ENCODE data around the gene MYBPC1.
"Not testable (repeated sequence)": the region's sequence is repeated elsewhere in the genome, so short reads cannot be mapped to it uniquely, and the experiment has no call there.

The MYBPC1 gene

GRCh38 chr12:101653503-101653902 is 58.7 kb downstream of the MYBPC1 start:
- DNase-seq (ENCODE audit: low read depth): no peak

- DNase-seq (ENCODE audit: low read depth): no peak
These were observed 59.7 kb downstream of the MYBPC1 start for GRCh38 chr12:101654442-101654841.

GRCh38 chr12:101655393-101655792 is 60.6 kb downstream of the MYBPC1 start:
- no peak for DNase-seq (ENCODE audit: low read depth)

GRCh38 chr12:101660662-101661061 is 65.9 kb downstream of the MYBPC1 start:
- DNase-seq (ENCODE audit: low read depth): not testable (repeated sequence)

- no peak for DNase-seq (ENCODE audit: low read depth)
These were observed 68.5 kb downstream of the MYBPC1 start for GRCh38 chr12:101663298-101663697.

- no peak for DNase-seq (ENCODE audit: low read depth)
These were observed 70.2 kb downstream of the MYBPC1 start for GRCh38 chr12:101664992-101665391.

GRCh38 chr12:101666052-101666728 is 71.4 kb downstream of the MYBPC1 start:
- DNase-seq (ENCODE audit: low read depth): no peak

GRCh38 chr12:101667591-101667990 is 72.8 kb downstream of the MYBPC1 start:
- DNase-seq (ENCODE audit: low read depth): no peak

- DNase-seq (ENCODE audit: low read depth): peak; percentile 7
These were observed 75.4 kb downstream of the MYBPC1 start for GRCh38 chr12:101670007-101670671.

- peak; percentile 10 for DNase-seq (ENCODE audit: low read depth)
These were observed 76.5 kb downstream of the MYBPC1 start for GRCh38 chr12:101671157-101671791.

GRCh38 chr12:101671833-101672232 is 77.1 kb downstream of the MYBPC1 start:
- no peak for DNase-seq (ENCODE audit: low read depth)

- DNase-seq (ENCODE audit: low read depth): no peak
These were observed 80.8 kb downstream of the MYBPC1 start for GRCh38 chr12:101675555-101675954.

- DNase-seq (ENCODE audit: low read depth): not testable (repeated sequence)
These were observed 81.7 kb downstream of the MYBPC1 start for GRCh38 chr12:101676497-101676896.

- no peak for DNase-seq (ENCODE audit: low read depth)
These were observed 83.3 kb downstream of the MYBPC1 start for GRCh38 chr12:101678081-101678480.

- no peak for DNase-seq (ENCODE audit: low read depth)
These were observed 85.5 kb downstream of the MYBPC1 start for GRCh38 chr12:101680240-101680639.

GRCh38 chr12:101680647-101681046 is 85.9 kb downstream of the MYBPC1 start:
- DNase-seq (ENCODE audit: low read depth): no peak

- DNase-seq (ENCODE audit: low read depth): not testable (repeated sequence)
These were observed 86.9 kb downstream of the MYBPC1 start for GRCh38 chr12:101681627-101682026.

- DNase-seq (ENCODE audit: low read depth): no peak
These were observed 90.3 kb downstream of the MYBPC1 start for GRCh38 chr12:101685092-101685491.

- DNase-seq (ENCODE audit: low read depth): no peak
These were observed 91.4 kb downstream of the MYBPC1 start for GRCh38 chr12:101686176-101686575.

- no peak for DNase-seq (ENCODE audit: low read depth)
These were observed 95.8 kb downstream of the MYBPC1 start for GRCh38 chr12:101690544-101691098.

GRCh38 chr12:101691503-101692096 is 96.8 kb downstream of the MYBPC1 start:
- DNase-seq (ENCODE audit: low read depth): no peak

- DNase-seq (ENCODE audit: low read depth): no peak
These were observed 99.6 kb downstream of the MYBPC1 start for GRCh38 chr12:101694297-101694848.
